Measurements from ENCODE around the gene ELOA. TPM values are rescaled to one million over a fixed set of nuclear protein-coding genes. Genes with fewer than 3 reads are reported as not detected.
A peak's percentile ranks its signal among the peaks of the same experiment; 100 is the strongest.

Gene ELOA
- total and polyA plus RNA-seq, 2 of the 13 experiments (the other 11 are each of a cell fraction or from before 2014, with no cell fraction given), result 14.2 to 28.5 TPM

- TF ChIP-seq DDIT3 (CRISPR knock-in tag; IDR thresholded peaks at IDR 0.05), result no peak
- TF ChIP-seq, protein P1, sequence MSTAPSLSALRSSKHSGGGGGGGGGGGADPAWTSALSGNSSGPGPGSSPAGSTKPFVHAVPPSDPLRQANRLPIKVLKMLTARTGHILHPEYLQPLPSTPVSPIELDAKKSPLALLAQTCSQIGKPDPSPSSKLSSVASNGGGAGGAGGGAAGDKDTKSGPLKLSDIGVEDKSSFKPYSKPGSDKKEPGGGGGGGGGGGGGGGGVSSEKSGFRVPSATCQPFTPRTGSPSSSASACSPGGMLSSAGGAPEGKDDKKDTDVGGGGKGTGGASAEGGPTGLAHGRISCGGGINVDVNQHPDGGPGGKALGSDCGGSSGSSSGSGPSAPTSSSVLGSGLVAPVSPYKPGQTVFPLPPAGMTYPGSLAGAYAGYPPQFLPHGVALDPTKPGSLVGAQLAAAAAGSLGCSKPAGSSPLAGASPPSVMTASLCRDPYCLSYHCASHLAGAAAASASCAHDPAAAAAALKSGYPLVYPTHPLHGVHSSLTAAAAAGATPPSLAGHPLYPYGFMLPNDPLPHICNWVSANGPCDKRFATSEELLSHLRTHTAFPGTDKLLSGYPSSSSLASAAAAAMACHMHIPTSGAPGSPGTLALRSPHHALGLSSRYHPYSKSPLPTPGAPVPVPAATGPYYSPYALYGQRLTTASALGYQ (CRISPR knock-in tag; IDR thresholded peaks at IDR 0.05), result no peak
- TF ChIP-seq MAFK (conservative IDR thresholded peaks at IDR 0.05 in 1 of 2, IDR thresholded peaks at IDR 0.05 in 1 of 2; ENCODE audit: low read length in 2 of 2), result no peak
- no peak for TF ChIP-seq MLX (CRISPR knock-in tag; IDR thresholded peaks at IDR 0.05)
- no peak for TF ChIP-seq ZNF816 (CRISPR knock-in tag; IDR thresholded peaks at IDR 0.05; ENCODE audit: borderline replicate concordance)
- no peak for TF ChIP-seq HDAC6 (IDR thresholded peaks at IDR 0.05; ENCODE audit: low read depth, low read length)
- no peak for TF ChIP-seq SIX4 (CRISPR knock-in tag; IDR thresholded peaks at IDR 0.05)
- peak; percentile 6 for TF ChIP-seq ZNF883 (CRISPR knock-in tag; IDR thresholded peaks at IDR 0.05; ENCODE audit: not compliant biosample characterization)
- no peak for TF ChIP-seq POLR2AphosphoS2 (IDR thresholded peaks at IDR 0.05; ENCODE audit: low read depth, low read length)
- TF ChIP-seq, protein P2, sequence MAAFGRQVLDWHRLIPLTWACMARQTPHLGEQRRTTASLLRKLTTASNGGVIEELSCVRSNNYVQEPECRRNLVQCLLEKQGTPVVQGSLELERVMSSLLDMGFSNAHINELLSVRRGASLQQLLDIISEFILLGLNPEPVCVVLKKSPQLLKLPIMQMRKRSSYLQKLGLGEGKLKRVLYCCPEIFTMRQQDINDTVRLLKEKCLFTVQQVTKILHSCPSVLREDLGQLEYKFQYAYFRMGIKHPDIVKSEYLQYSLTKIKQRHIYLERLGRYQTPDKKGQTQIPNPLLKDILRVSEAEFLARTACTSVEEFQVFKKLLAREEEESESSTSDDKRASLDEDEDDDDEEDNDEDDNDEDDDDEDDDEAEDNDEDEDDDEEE (CRISPR knock-in tag; IDR thresholded peaks at IDR 0.05), result no peak
- TF ChIP-seq ZBTB38 (CRISPR knock-in tag; IDR thresholded peaks at IDR 0.05), result no peak
- TF ChIP-seq ZBTB40 (IDR thresholded peaks at IDR 0.05), result no peak
- TF ChIP-seq ZBTB40 (CRISPR knock-in tag; IDR thresholded peaks at IDR 0.05), result no peak
- no peak for TF ChIP-seq KDM1A (CRISPR knock-in tag; IDR thresholded peaks at IDR 0.05)
- TF ChIP-seq ZNF670 (CRISPR knock-in tag; IDR thresholded peaks at IDR 0.05; ENCODE audit: borderline replicate concordance), result no peak
- TF ChIP-seq KDM4B (CRISPR knock-in tag; IDR thresholded peaks at IDR 0.05), result no peak
- TF ChIP-seq RXRB (CRISPR knock-in tag; IDR thresholded peaks at IDR 0.05; ENCODE audit: borderline replicate concordance), result no peak
- no peak for TF ChIP-seq XBP1 (CRISPR knock-in tag; IDR thresholded peaks at IDR 0.05)
These were observed 493 bp upstream of the ELOA start (continued) for GRCh38 chr1:23742670-23743286.
